HL-60 (cell line): Measurements from ENCODE around the gene PDLIM5.

Source experiments
- POLR2AphosphoS5 ChIP-seq: IDR thresholded peaks from 2 replicates; pipeline ENCODE4 v1.6.1; 2012; ENCODE audit warnings: low read depth
- REST ChIP-seq: IDR thresholded peaks from 2 replicates; pipeline ENCODE4 v1.6.1; 2012; ENCODE audit warnings: low read depth; ENCODE audit not compliant: insufficient replicate concordance

GRCh38 chr4:94491322-94491721, 39.6 kb downstream of the PDLIM5 start:
- TF ChIP-seq REST (no peak), POLR2AphosphoS5 (no peak)
